T-cell (primary cell): ENCODE measurements around the gene CENPQ. TPM values are rescaled to one million over a fixed set of nuclear protein-coding genes. Genes with fewer than 3 reads are reported as not detected.
"Not testable (repeated sequence)": the region's sequence is repeated elsewhere in the genome, so short reads cannot be mapped to it uniquely, and the experiment has no call there.

Experiments
- ATAC-seq, 4 experiments: fragments of 200-7000 bp in 3 of 4; fragments of 150-1000 bp in 1 of 4; cut with Tn5 transposase; replicated peaks in 1 of 4; 1 replicate in 3 of 4; 2 replicates in 1 of 4; pipeline ENCODE4 v1.10.0; 2021; ENCODE audit warnings: moderate library complexity in 3 of 4, mild to moderate bottlenecking in 2 of 4, moderate number of reproducible peaks in 1 of 4
- CTCF ChIA-PET, 2 donors: fragments of 300-600 bp; sonication (Branson Sonifier 250); formaldehyde crosslinking; loops; one replicate each; lab custom pipeline; 2022; ENCODE audit warnings: antibody characterized with exemption in 2 of 2; lab: Charles Lee
- POLR2A ChIA-PET, 2 donors: fragments of 300-600 bp; sonication (Branson Sonifier 250); formaldehyde crosslinking; loops; one replicate each; lab custom pipeline; 2022; ENCODE audit warnings: antibody characterized with exemption in 2 of 2; lab: Charles Lee
- DNase-seq, 35 experiments: peaks; one replicate each; pipeline versions ENCODE4 v3.0.0 to v3.0.0-alpha.2; 2013 to 2023
- H3K27ac ChIP-seq: one replicate; pipeline ENCODE4 v1.5.1; 2013; ENCODE audit warnings: low read length
- H3K27me3 ChIP-seq, 2 experiments: replicated peaks in 1 of 2; 1 replicate in 1 of 2; 2 replicates in 1 of 2; pipeline versions ENCODE4 v1.6.1 to v1.7.0; 2013; ENCODE audit warnings: low read length in 1 of 2, mixed read lengths in 1 of 2; ENCODE audit not compliant: control insufficient read depth in 2 of 2, insufficient read depth in 2 of 2; ENCODE audit errors: extremely low read depth in 1 of 2
- H3K36me3 ChIP-seq, 2 donors: 1 replicate in 1 of 2; 2 replicates in 1 of 2; pipeline versions ENCODE4 v1.6.1 to v1.7.0; 2013; ENCODE audit warnings: low read length in 1 of 2; ENCODE audit not compliant: control insufficient read depth in 2 of 2, insufficient read depth in 1 of 2; ENCODE audit errors: extremely low read depth in 1 of 2
- H3K4me1 ChIP-seq, 2 experiments: 1 replicate in 1 of 2; 2 replicates in 1 of 2; pipeline versions ENCODE4 v1.6.1 to v1.7.0; 2013; ENCODE audit warnings: low read length in 2 of 2, mixed read lengths in 1 of 2; ENCODE audit not compliant: insufficient read depth in 2 of 2, control insufficient read depth in 1 of 2; ENCODE audit errors: extremely low read depth in 1 of 2
- H3K4me3 ChIP-seq, 2 donors: 1 replicate in 1 of 2; 2 replicates in 1 of 2; pipeline versions ENCODE4 v1.5.1 to v1.7.0; 2013; ENCODE audit warnings: mild to moderate bottlenecking in 2 of 2, low read length in 1 of 2, moderate library complexity in 1 of 2; ENCODE audit not compliant: control insufficient read depth in 1 of 2; ENCODE audit errors: extremely low read depth in 1 of 2
- H3K9me3 ChIP-seq: 2 replicates; pipeline ENCODE4 v1.7.0; 2013
- H3K27ac Mint-ChIP-seq, 2 donors: one replicate each; pipeline ENCODE4 v1.8.0; 2020 to 2021; ENCODE audit warnings: mild to moderate bottlenecking in 2 of 2, mixed read lengths in 2 of 2
- H3K27me3 Mint-ChIP-seq, 2 donors: one replicate each; pipeline ENCODE4 v1.8.0; 2021 to 2022; ENCODE audit warnings: mixed read lengths in 2 of 2
- H3K36me3 Mint-ChIP-seq: one replicate; pipeline ENCODE4 v1.8.0; 2021; ENCODE audit warnings: mixed read lengths
- H3K4me1 Mint-ChIP-seq, 3 donors: one replicate each; pipeline ENCODE4 v1.8.0; 2020 to 2022; ENCODE audit warnings: mixed read lengths in 3 of 3, mild to moderate bottlenecking in 1 of 3
- H3K4me3 Mint-ChIP-seq, 3 donors: one replicate each; pipeline ENCODE4 v1.8.0; 2020 to 2022; ENCODE audit warnings: mild to moderate bottlenecking in 3 of 3, mixed read lengths in 3 of 3, moderate library complexity in 3 of 3
- H3K9me3 Mint-ChIP-seq, 3 donors: one replicate each; pipeline ENCODE4 v1.8.0; 2020 to 2022; ENCODE audit warnings: mixed read lengths in 3 of 3
- WGBS: methylation state at CpG from one replicate; pipeline ENCODE4 v1.1.5; 2013; ENCODE audit warnings: missing lambda C conversion rate; ENCODE audit not compliant: insufficient coverage; 5-methylcytosine and 5-hydroxymethylcytosine counted together
- total RNA-seq, 35 experiments: library from RNA in 6 of 35; stranded (reverse) in 6 of 35; fragments of 120-200 nt in 1 of 35; gene quantifications; one replicate each; pipeline versions ENCODE4 v1.2.1 to v1.2.4 and lab custom pipeline; 2013 to 2026

The CENPQ gene
- total RNA-seq, 5 donors from 2014 or later (not counting 1 experiment from before 2014, with no cell fraction given) = 1.5 to 4.4 (median 3.8) TPM

DNA sequence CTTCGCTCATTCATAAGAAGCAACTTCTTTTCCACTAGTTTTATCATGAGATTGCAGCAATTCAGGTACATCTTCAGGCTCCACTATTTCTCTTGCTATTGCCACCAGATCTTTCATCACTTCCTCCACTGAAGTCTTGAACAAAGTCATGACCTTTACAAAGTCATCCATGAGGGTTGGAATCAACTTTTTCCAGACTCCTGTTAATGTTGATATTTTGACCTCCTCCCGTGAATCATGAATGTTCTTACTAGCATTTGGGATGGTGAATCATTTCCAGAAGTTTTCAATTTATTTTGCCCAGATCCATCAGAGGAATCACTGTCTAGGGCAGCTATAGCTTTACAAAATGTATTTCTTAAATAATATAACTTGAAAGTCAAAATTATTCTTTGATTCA, 1.5 kb downstream of the CENPQ start:
- no peak overlapping the region for H3K27ac ChIP-seq

DNA sequence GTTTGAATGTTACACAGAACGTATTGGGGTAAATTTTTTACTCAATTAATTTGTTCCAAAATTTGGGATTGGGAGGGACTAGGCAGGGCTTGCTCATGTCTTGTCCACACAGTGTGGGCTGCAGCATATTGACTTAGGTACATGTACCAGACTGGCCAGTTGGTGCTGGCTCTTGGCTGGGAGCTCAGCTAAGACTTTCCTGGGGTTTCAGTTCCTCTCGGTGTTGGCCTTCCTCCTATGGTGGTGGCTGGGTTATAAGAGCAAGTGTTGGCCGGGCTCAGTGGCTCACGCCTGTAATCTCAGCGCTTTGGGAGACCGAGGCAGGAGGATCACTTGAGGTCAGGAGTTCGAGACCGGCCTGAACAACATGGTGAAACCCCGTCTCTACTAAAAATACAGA, 4.9 kb downstream of the CENPQ start:
- no peaks in the 10 kb centered on the region for H3K27me3 Mint-ChIP-seq
- no peak overlapping the region for H3K4me3 Mint-ChIP-seq
- H3K4me3 ChIP-seq = no peak overlapping the region
- WGBS = 94% methylated on average over 2 of the region's 9 CpGs
- no peaks in the 10 kb centered on the region for H3K9me3 Mint-ChIP-seq
- no peaks in the 10 kb centered on the region for H3K9me3 ChIP-seq
- peaks cover 0 to 3% of the 10 kb centered on the region in 2 donors for H3K36me3 ChIP-seq
- ChIA-PET CTCF (no interaction called here), POLR2A (no interaction called here)
- H3K27me3 ChIP-seq = no peaks in the 10 kb centered on the region
- DNase-seq (no peak), ATAC-seq (no peak)
- peaks cover 7 to 9% of the 10 kb centered on the region in 2 experiments for H3K4me1 ChIP-seq
- H3K4me1 Mint-ChIP-seq = peaks cover 24 to 28% (median 25%) of the 10 kb centered on the region in 3 donors
- no peak overlapping the region for H3K27ac Mint-ChIP-seq
- peaks cover 16% of the 10 kb centered on the region for H3K36me3 Mint-ChIP-seq
- H3K27ac ChIP-seq = no peak overlapping the region

More for the DNA sequence above, 1.5 kb downstream of the CENPQ start:
- Histone ChIP-seq H3K4me1 (peaks cover 12 to 22% of the 10 kb centered on the region in 2 experiments), H3K9me3 (no peaks in the 10 kb centered on the region), H3K36me3 (no peaks in the 10 kb centered on the region), H3K27me3 (no peaks in the 10 kb centered on the region), H3K4me3 (no peak overlapping the region)
- no peak for ATAC-seq
- no peak overlapping the region for H3K27ac Mint-ChIP-seq
- DNase-seq = no peak
- no peaks in the 10 kb centered on the region for H3K27me3 Mint-ChIP-seq
- ChIA-PET POLR2A (no interaction called here), CTCF (no interaction called here)
- no peaks in the 10 kb centered on the region for H3K9me3 Mint-ChIP-seq
- peaks cover 46 to 59% (median 54%) of the 10 kb centered on the region in 3 donors for H3K4me1 Mint-ChIP-seq
- no peaks in the 10 kb centered on the region for H3K36me3 Mint-ChIP-seq
- H3K4me3 Mint-ChIP-seq = peak overlapping the region; percentile 34 to 92 (median 62)
- WGBS = 100% methylated on average over 1 of the region's 2 CpGs

DNA sequence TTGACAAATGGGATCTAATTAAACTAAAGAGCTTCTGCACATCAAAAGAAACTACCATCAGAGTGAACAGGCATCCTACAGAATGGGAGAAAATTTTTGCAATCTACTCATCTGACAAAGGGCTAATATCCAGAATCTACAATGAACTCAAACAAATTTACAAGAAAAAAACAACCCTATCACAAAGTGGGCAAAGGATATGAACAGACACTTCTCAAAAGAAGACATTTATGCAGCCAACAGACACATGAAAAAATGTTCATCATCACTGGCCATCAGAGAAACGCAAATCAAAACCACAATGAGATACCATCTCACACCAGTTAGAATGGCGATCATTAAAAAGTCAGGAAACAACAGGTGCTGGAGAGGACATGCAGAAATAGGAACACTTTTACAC, 13.4 kb downstream of the CENPQ start:
- H3K36me3 Mint-ChIP-seq = peaks cover 58% of the 10 kb centered on the region
- ATAC-seq, POLR2A ChIA-PET, H3K9me3 Mint-ChIP-seq, H3K27ac Mint-ChIP-seq, H3K9me3 ChIP-seq, DNase-seq, H3K4me3 ChIP-seq, H3K27ac ChIP-seq, H3K27me3 Mint-ChIP-seq, H3K36me3 ChIP-seq, H3K27me3 ChIP-seq, H3K4me3 Mint-ChIP-seq, CTCF ChIA-PET, H3K4me1 Mint-ChIP-seq, H3K4me1 ChIP-seq: not testable (repeated sequence)
- WGBS = no CpG with 5 or more reads among the region's 2 CpGs

DNA sequence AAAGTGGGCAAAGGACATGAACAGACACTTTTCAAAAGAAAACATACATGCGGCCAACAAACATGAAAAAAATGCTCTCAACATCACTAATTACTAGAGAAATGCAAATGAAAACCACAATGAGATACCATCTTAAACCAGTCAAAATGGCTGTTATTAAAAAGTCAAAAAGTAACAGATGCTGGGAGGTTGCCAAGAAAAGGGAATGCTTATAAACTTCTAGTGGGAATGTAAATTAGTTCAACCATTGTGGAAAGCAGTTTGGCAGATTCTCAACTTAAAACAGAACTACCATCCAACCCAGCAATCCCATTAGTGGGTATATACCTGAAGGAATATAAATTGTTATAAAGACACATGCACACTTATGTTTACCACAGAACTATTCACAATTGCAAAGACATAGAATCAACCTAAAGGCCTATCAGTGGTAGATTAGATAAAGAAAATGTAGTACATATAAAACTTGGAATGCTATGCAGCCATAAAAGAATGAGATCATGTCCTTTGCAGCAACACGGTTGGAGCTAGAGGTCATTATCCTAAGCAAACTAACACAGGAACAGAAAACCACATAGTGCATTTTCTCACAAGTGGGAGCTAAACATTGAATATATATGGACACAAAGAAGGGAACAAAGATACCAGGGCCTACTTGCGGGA, 16.3 kb downstream of the CENPQ start:
- no peaks in the 10 kb centered on the region for H3K27me3 ChIP-seq
- ChIA-PET POLR2A (no interaction called here), CTCF (no interaction called here)
- H3K4me3 Mint-ChIP-seq = no peak overlapping the region
- H3K4me1 Mint-ChIP-seq = no peaks in the 10 kb centered on the region
- no peaks in the 10 kb centered on the region for H3K4me1 ChIP-seq
- H3K27ac ChIP-seq = no peak overlapping the region
- peaks cover 0 to 5% of the 10 kb centered on the region in 2 donors for H3K36me3 ChIP-seq
- no peak overlapping the region for H3K27ac Mint-ChIP-seq
- no peaks in the 10 kb centered on the region for H3K9me3 ChIP-seq
- no peaks in the 10 kb centered on the region for H3K27me3 Mint-ChIP-seq
- peaks cover 40% of the 10 kb centered on the region for H3K36me3 Mint-ChIP-seq
- 83% methylated on average over 1 of the region's 3 CpGs for WGBS
- DNase-seq = no peak
- H3K9me3 Mint-ChIP-seq = no peaks in the 10 kb centered on the region
- no peak overlapping the region for H3K4me3 ChIP-seq
- ATAC-seq = no peak

DNA sequence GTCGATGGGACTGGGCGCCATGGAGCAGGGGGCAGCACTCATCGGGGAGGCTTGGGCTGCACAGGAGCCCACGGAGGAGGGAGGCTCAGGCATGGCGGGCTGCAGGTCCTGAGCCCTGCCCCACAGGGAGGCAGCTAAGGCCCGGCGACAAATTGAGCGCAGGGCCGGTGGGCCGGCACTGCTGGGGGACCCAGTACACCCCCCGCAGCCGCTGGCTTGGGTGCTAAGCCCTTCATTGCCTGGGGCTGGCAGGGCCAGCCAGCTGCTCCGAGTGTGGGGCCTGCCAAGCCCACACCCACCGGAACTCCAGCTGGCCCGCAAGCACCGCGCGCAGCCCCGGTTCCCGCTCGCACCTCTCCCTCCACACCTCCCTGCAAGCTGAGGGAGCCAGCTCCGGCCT, 18.7 kb downstream of the CENPQ start:
- ATAC-seq, H3K36me3 ChIP-seq, H3K4me1 Mint-ChIP-seq, CTCF ChIA-PET, POLR2A ChIA-PET, H3K27ac Mint-ChIP-seq, H3K4me3 Mint-ChIP-seq, H3K9me3 Mint-ChIP-seq, H3K4me3 ChIP-seq, DNase-seq, H3K27me3 Mint-ChIP-seq, H3K27ac ChIP-seq, H3K4me1 ChIP-seq, H3K9me3 ChIP-seq, H3K27me3 ChIP-seq: not testable (repeated sequence)
- 100% methylated on average over 9 of the region's 22 CpGs for WGBS
- H3K36me3 Mint-ChIP-seq = peaks cover 36% of the 10 kb centered on the region

DNA sequence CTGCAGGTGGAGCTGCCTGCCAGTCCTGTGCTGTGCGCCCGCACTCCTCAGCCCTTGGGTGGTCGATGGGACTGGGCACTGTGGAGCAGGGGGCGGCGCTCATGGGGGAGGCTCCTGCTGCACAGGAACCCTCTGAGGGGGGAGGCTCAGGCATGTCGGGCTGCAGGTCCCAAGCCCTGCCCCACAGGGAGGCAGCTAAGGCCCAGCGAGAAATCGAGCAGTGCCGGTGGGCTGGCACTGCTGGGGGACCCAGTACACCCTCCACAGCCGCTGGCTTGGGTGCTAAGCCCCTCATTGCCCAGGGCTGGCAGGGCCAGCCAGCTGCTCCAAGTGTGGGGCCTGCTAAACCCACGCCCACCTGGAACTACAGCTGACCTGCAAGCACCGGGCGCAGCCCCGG, 20.2 kb downstream of the CENPQ start:
- H3K36me3 ChIP-seq, ATAC-seq, CTCF ChIA-PET, H3K4me3 ChIP-seq, H3K27me3 Mint-ChIP-seq, H3K27ac Mint-ChIP-seq, POLR2A ChIA-PET, H3K9me3 ChIP-seq, H3K4me1 ChIP-seq, H3K4me1 Mint-ChIP-seq, H3K27me3 ChIP-seq, H3K27ac ChIP-seq, DNase-seq, H3K4me3 Mint-ChIP-seq, H3K9me3 Mint-ChIP-seq: not testable (repeated sequence)
- WGBS = 92% methylated on average over 8 of the region's 14 CpGs
- peaks cover 35% of the 10 kb centered on the region for H3K36me3 Mint-ChIP-seq

DNA sequence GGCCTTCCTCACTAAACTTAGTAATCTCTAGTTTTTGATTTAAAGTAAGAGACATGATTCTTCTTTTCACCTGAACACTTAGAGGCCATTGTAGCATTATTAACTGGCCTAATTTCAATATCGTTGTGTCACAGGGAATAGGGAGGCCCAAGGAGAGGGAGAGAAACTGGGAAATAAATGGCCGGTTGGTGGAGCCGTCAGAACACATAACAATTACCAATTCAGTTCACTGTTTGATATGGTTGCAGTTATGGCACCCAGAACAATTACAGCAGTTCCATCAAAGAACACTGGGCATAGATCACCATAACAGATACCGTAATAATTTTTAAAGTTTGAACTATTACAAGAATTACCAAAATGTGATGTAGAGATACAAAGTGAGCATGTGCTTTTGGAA, 27.5 kb downstream of the CENPQ start:
- H3K4me1 ChIP-seq = no peaks in the 10 kb centered on the region
- H3K9me3 ChIP-seq = no peaks in the 10 kb centered on the region
- no peak overlapping the region for H3K4me3 Mint-ChIP-seq
- ATAC-seq = no peak
- CTCF ChIA-PET = no interaction called here
- H3K9me3 Mint-ChIP-seq = no peaks in the 10 kb centered on the region
- H3K27me3 ChIP-seq = no peaks in the 10 kb centered on the region
- H3K4me3 ChIP-seq = no peak overlapping the region
- peaks cover 65% of the 10 kb centered on the region for H3K36me3 Mint-ChIP-seq
- no CpG with 5 or more reads among the region's 4 CpGs for WGBS
- peaks cover 7 to 9% of the 10 kb centered on the region in 2 donors for H3K36me3 ChIP-seq
- no peaks in the 10 kb centered on the region for H3K27me3 Mint-ChIP-seq
- no peak for DNase-seq
- no peak overlapping the region for H3K27ac ChIP-seq
- H3K4me1 Mint-ChIP-seq = no peaks in the 10 kb centered on the region
- POLR2A ChIA-PET = no interaction called here
- H3K27ac Mint-ChIP-seq = no peak overlapping the region
